K562 (cell line): ENCODE measurements around the gene FIBP.

ENCODE experiments used
- CBFB ChIP-seq: sonication (generic); formaldehyde crosslinking; IDR thresholded peaks from 2 replicates; pipeline ENCODE4 v1.4.0; 2020; ENCODE audit warnings: mild to moderate bottlenecking, missing genetic modification reagents
- E2F4 ChIP-seq: sonication (generic); formaldehyde crosslinking; IDR thresholded peaks from 2 replicates; pipeline ENCODE4 v1.8.0; 2022; ENCODE audit warnings: mild to moderate bottlenecking, low read depth, missing genetic modification reagents
- EGR1 ChIP-seq: fragments of 450-650 bp; conservative IDR thresholded peaks from 2 replicates; pipeline ENCODE4 v1.6.1; 2017; ENCODE audit warnings: mild to moderate bottlenecking
- SP2 ChIP-seq: IDR thresholded peaks from 2 replicates; pipeline ENCODE4 v1.6.1; 2011; ENCODE audit warnings: mild to moderate bottlenecking, low read depth, low read length, moderate library complexity; ENCODE audit not compliant: poor library complexity, severe bottlenecking; ENCODE audit errors: extremely low read depth
- TAF1 ChIP-seq: IDR thresholded peaks from 2 replicates; pipeline ENCODE4 v1.6.1; 2011; ENCODE audit warnings: mild to moderate bottlenecking, low read length, moderate library complexity; ENCODE audit not compliant: insufficient read depth, control insufficient read depth, severe bottlenecking; ENCODE audit errors: extremely low read depth
- ZNF644 ChIP-seq: fragments of 200-800 bp; sonication (Bioruptor generic); IDR thresholded peaks from 2 replicates; pipeline ENCODE4 v1.6.1; 2016; ENCODE audit warnings: low read depth, missing genetic modification characterization, missing compliant biosample characterization
- ZNF77 ChIP-seq: fragments of 250-450 bp; sonication (Bioruptor Pico); IDR thresholded peaks from 2 replicates; pipeline ENCODE4 v1.5.0; 2020
- TF ChIP-seq, protein P1 (sequence below), 3 experiments: IDR thresholded peaks in 2 of 3; conservative IDR thresholded peaks in 1 of 3; 2 replicates each; pipeline ENCODE4 v1.5.1; 2011 to 2012; ENCODE audit warnings: low read length in 3 of 3, mild to moderate bottlenecking in 3 of 3, control low read depth in 2 of 3, improper control_type of control experiment in 1 of 3, inconsistent platforms in 1 of 3, low read depth in 1 of 3, mixed read lengths in 1 of 3, moderate library complexity in 1 of 3; ENCODE audit not compliant: insufficient read depth in 2 of 3
- TF ChIP-seq, protein P2 (sequence below), 2 experiments: fragments of 450-650 bp; formaldehyde crosslinking in 1 of 2; IDR thresholded peaks; 2 replicates each; pipeline versions ENCODE4 v1.4.0 to v1.6.1; 2014 to 2020; ENCODE audit warnings: mild to moderate bottlenecking in 2 of 2, borderline replicate concordance in 1 of 2, low read depth in 1 of 2

- TF ChIP-seq, protein P1, sequence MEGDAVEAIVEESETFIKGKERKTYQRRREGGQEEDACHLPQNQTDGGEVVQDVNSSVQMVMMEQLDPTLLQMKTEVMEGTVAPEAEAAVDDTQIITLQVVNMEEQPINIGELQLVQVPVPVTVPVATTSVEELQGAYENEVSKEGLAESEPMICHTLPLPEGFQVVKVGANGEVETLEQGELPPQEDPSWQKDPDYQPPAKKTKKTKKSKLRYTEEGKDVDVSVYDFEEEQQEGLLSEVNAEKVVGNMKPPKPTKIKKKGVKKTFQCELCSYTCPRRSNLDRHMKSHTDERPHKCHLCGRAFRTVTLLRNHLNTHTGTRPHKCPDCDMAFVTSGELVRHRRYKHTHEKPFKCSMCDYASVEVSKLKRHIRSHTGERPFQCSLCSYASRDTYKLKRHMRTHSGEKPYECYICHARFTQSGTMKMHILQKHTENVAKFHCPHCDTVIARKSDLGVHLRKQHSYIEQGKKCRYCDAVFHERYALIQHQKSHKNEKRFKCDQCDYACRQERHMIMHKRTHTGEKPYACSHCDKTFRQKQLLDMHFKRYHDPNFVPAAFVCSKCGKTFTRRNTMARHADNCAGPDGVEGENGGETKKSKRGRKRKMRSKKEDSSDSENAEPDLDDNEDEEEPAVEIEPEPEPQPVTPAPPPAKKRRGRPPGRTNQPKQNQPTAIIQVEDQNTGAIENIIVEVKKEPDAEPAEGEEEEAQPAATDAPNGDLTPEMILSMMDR (IDR thresholded peaks at IDR 0.05 in 2 of 3, conservative IDR thresholded peaks at IDR 0.05 in 1 of 3; ENCODE audit: insufficient read depth in 2 of 3, low read depth in 1 of 3, low read length in 3 of 3), result no peak
- TF ChIP-seq, protein P2, sequence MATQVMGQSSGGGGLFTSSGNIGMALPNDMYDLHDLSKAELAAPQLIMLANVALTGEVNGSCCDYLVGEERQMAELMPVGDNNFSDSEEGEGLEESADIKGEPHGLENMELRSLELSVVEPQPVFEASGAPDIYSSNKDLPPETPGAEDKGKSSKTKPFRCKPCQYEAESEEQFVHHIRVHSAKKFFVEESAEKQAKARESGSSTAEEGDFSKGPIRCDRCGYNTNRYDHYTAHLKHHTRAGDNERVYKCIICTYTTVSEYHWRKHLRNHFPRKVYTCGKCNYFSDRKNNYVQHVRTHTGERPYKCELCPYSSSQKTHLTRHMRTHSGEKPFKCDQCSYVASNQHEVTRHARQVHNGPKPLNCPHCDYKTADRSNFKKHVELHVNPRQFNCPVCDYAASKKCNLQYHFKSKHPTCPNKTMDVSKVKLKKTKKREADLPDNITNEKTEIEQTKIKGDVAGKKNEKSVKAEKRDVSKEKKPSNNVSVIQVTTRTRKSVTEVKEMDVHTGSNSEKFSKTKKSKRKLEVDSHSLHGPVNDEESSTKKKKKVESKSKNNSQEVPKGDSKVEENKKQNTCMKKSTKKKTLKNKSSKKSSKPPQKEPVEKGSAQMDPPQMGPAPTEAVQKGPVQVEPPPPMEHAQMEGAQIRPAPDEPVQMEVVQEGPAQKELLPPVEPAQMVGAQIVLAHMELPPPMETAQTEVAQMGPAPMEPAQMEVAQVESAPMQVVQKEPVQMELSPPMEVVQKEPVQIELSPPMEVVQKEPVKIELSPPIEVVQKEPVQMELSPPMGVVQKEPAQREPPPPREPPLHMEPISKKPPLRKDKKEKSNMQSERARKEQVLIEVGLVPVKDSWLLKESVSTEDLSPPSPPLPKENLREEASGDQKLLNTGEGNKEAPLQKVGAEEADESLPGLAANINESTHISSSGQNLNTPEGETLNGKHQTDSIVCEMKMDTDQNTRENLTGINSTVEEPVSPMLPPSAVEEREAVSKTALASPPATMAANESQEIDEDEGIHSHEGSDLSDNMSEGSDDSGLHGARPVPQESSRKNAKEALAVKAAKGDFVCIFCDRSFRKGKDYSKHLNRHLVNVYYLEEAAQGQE (IDR thresholded peaks at IDR 0.05; ENCODE audit: borderline replicate concordance), result no peak
- TF ChIP-seq, protein P2 (CRISPR knock-in tag; IDR thresholded peaks at IDR 0.05; ENCODE audit: low read depth), result no peak
- TF ChIP-seq CBFB (CRISPR knock-in tag), result no peak
- TF ChIP-seq ZNF77 (CRISPR knock-in tag), result no peak
- TF ChIP-seq E2F4 (CRISPR knock-in tag), result no peak
- TF ChIP-seq SP2, result no peak
- no peak for TF ChIP-seq TAF1
- TF ChIP-seq EGR1, result no peak
- TF ChIP-seq ZNF644, result no peak
These were observed 8.2 kb downstream of the FIBP start for GRCh38 chr11:65880027-65880426.
